ENCODE results near the gene ARIH1. TPM values are rescaled to one million over a fixed set of nuclear protein-coding genes. Genes with fewer than 3 reads are reported as not detected.

ARIH1 gene
- total and polyA plus RNA-seq, 10 of the 15 experiments (the other 5 are each of a cell fraction or from before 2014, with no cell fraction given), result 14.7 to 99.5 (median 26.5) TPM

DNA sequence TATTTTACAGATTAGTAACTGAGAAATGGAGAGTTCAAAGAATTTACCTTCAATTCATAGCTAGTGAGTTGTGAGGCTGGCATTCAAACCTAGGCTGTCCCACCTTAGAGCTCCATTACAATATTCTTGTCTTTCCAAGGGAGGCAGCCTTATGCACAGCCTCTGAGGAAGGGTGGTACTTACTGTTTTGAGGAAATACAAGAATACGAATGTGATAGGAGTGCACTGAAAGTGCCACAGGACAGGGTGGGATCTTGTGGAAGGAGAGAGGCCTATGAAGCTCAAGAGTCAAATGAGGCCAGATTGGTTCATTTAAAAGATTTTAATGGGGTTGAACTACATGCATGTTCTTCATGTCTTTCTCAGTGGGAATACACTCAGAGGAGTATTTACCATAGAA is 86.3 kb downstream of the ARIH1 start:
- H3K27me3 ChIP-seq (replicated peaks in 1 of 2; ENCODE audit: control insufficient read depth in 2 of 2, insufficient read depth in 2 of 2, low read length in 1 of 2), result no peaks in the 10 kb centered on the region
- H3K4me1 ChIP-seq (ENCODE audit: control insufficient read depth, insufficient read depth, low read length), result no peaks in the 10 kb centered on the region
- H3K4me3 ChIP-seq, result no peak overlapping the region
- ChIA-PET POLR2A (no interaction called here), RAD21 (ENCODE audit: unreplicated experiment) (interaction anchor here (1.1 kb wide), 1 partner anchor 13 kb away, joined by 3 read pairs; no protein-coding TSS in a partner anchor), CTCF (interaction anchor here (1.2 kb wide), 2 partner anchors 26 to 40 kb away, joined by 3 to 4 read pairs; no protein-coding TSS in a partner anchor), SMC1A (ENCODE audit: uncharacterized antibody, unreplicated experiment) (no interaction called here)
- no peaks in the 10 kb centered on the region for H3K9me3 ChIP-seq (replicated peaks; ENCODE audit: control insufficient read depth, insufficient read depth, low read length)
- H3K4me2 ChIP-seq (ENCODE audit: control insufficient read depth, insufficient read depth), result no peak overlapping the region
- H3K36me3 ChIP-seq (ENCODE audit: control insufficient read depth in 2 of 2, insufficient read depth in 2 of 2, low read length in 1 of 2), result peaks cover 2 to 29% of the 10 kb centered on the region in 2 experiments
- H4K20me1 ChIP-seq (ENCODE audit: control insufficient read depth, insufficient read depth), result no peaks in the 10 kb centered on the region
- H3K27ac ChIP-seq (ENCODE audit: control insufficient read depth, insufficient read depth), result no peak overlapping the region
- TF ChIP-seq STAT3 (IDR thresholded peaks at IDR 0.05; ENCODE audit: low read depth, low read length) (no peak), CBX3 (IDR thresholded peaks at IDR 0.05; ENCODE audit: borderline replicate concordance, low read depth) (no peak), ZSCAN29 (IDR thresholded peaks at IDR 0.05) (no peak), RB1 (IDR thresholded peaks at IDR 0.05; ENCODE audit: borderline replicate concordance) (no peak), MEF2A (IDR thresholded peaks at IDR 0.05; ENCODE audit: insufficient read depth, low read depth, low read length) (no peak)
- TF ChIP-seq, protein P1, sequence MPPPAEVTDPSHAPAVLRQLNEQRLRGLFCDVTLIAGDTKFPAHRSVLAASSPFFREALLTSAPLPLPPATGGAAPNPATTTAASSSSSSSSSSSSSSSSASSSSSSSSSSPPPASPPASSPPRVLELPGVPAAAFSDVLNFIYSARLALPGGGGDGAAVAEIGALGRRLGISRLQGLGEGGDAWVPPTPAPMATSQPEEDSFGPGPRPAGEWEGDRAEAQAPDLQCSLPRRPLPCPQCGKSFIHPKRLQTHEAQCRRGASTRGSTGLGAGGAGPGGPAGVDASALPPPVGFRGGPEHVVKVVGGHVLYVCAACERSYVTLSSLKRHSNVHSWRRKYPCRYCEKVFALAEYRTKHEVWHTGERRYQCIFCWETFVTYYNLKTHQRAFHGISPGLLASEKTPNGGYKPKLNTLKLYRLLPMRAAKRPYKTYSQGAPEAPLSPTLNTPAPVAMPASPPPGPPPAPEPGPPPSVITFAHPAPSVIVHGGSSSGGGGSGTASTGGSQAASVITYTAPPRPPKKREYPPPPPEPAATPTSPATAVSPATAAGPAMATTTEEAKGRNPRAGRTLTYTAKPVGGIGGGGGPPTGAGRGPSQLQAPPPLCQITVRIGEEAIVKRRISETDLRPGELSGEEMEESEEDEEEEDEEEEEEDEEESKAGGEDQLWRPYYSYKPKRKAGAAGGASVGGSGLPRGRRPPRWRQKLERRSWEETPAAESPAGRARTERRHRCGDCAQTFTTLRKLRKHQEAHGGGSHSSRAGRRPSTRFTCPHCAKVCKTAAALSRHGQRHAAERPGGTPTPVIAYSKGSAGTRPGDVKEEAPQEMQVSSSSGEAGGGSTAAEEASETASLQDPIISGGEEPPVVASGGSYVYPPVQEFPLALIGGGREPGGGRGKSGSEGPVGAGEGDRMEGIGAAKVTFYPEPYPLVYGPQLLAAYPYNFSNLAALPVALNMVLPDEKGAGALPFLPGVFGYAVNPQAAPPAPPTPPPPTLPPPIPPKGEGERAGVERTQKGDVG (CRISPR knock-in tag; IDR thresholded peaks at IDR 0.05), result no peak
- WGBS (ENCODE audit: insufficient coverage, insufficient replicate concordance, low lambda C conversion rate, missing lambda C conversion rate), result 100% methylated on average over 1 of the region's 1 CpG
- DNase-seq (ENCODE audit: low read depth, low spot score) (no peak), FAIRE-seq (no peak), ATAC-seq (no peak)
- no peak overlapping the region for H2AFZ ChIP-seq (ENCODE audit: control insufficient read depth, low read depth, low read length)
- in situ Hi-C loops (cut with MboI), result no loop called here
- no peak overlapping the region for H3K9ac ChIP-seq (ENCODE audit: control insufficient read depth, insufficient read depth, low read length)
- intact Hi-C loops (cut with micrococcal nuclease; ENCODE audit: unreplicated experiment), result no loop called here
- no TSS peak for BruUV-seq (replicated peaks)
- H3K79me2 ChIP-seq (ENCODE audit: control insufficient read depth, insufficient read depth, low read length), result no peaks in the 10 kb centered on the region; the same call in 1 of the 2 replicates

Data from GM12878 (cell line).